ENCODE results near the gene DNAH3.

GRCh38 chr16:20954574-20954973, 196.1 kb downstream of the DNAH3 start:
- TF ChIP-seq CTCF (IDR thresholded peaks at IDR 0.05; ENCODE audit: low read length): no peak
- no peak for TF ChIP-seq EZH2 (IDR thresholded peaks at IDR 0.05; ENCODE audit: borderline replicate concordance, low read length)

All from OCI-LY1 (cell line).